K562 (cell line): ENCODE measurements around the gene RASL10B. TPM values are rescaled to one million over a fixed set of nuclear protein-coding genes. Genes with fewer than 3 reads are reported as not detected.

Experiments used
- ATAC-seq: fragments of 200-7000 bp; cut with Tn5 transposase; 3 replicates; pipeline ENCODE4 v1.9.1; 2020; ENCODE audit warnings: moderate library complexity
- BruUV-seq: library from RNA; stranded (reverse); fragments of 400-500 nt; replicated peaks from 2 replicates; lab custom pipeline; 2021; lab: Mats Ljungman, UMichigan
- CTCF ChIA-PET: fragments of 300-600 bp; formaldehyde crosslinking; extraction: SDS; loops from one replicate; lab custom pipeline; 2021; ENCODE audit warnings: low intra/inter-chr PET ratio; lab: Yijun Ruan, JAX
- POLR2A ChIA-PET: fragments of 300-600, 350-650 bp; sonication (Branson Sonifier 250); formaldehyde crosslinking; extraction: SDS; loops from one replicate; lab custom pipeline; 2021; ENCODE audit warnings: antibody characterized with exemption, inconsistent platforms; lab: Yijun Ruan, JAX
- DNase-seq, 4 experiments: peaks; one replicate each; pipeline versions ENCODE4 v3.0.0 to v3.0.0-alpha.2; 2011 to 2018; ENCODE audit warnings: low spot score in 3 of 4, mixed read lengths in 3 of 4; ENCODE audit errors: extremely low read depth in 1 of 4
- FAIRE-seq: peaks from 2 replicates; lab custom pipeline; 2011; peaks lifted over from hg19 to GRCh38; lab: Jason Lieb, UNC
- H2AFZ ChIP-seq: 2 replicates; pipeline ENCODE4 v1.6.0; 2011; ENCODE audit warnings: low read depth, low read length, control low read depth, inconsistent platforms
- H3K27ac ChIP-seq: fragments of 200-600 bp; 3 replicates; pipeline ENCODE4 v1.8.0; 2011; ENCODE audit warnings: low read depth, mild to moderate bottlenecking, control low read depth, inconsistent platforms, low read length, moderate library complexity, mixed read lengths; ENCODE audit errors: extremely low read depth
- H3K27me3 ChIP-seq, 2 experiments: fragments of 300-600 bp in 1 of 2; 2 replicates in 1 of 2; 3 replicates in 1 of 2; pipeline versions ENCODE4 v1.6.0 to v1.8.0; 2011; ENCODE audit warnings: inconsistent platforms in 2 of 2, low read length in 2 of 2, mild to moderate bottlenecking in 1 of 2, mixed read lengths in 1 of 2, moderate library complexity in 1 of 2; ENCODE audit not compliant: control insufficient read depth in 2 of 2, insufficient read depth in 2 of 2
- H3K36me3 ChIP-seq: fragments of 300-600 bp; 3 replicates; pipeline ENCODE4 v1.8.0; 2011; ENCODE audit warnings: mild to moderate bottlenecking, low read length, inconsistent platforms; ENCODE audit not compliant: control insufficient read depth, insufficient read depth
- H3K4me1 ChIP-seq, 2 experiments: fragments of 200-600 bp in 1 of 2; replicated peaks in 1 of 2; 2 replicates in 1 of 2; 3 replicates in 1 of 2; pipeline versions ENCODE4 v1.5.1 to v1.8.0; 2011; ENCODE audit warnings: inconsistent platforms in 2 of 2, low read length in 2 of 2, mild to moderate bottlenecking in 1 of 2, mixed read lengths in 1 of 2, moderate library complexity in 1 of 2; ENCODE audit not compliant: control insufficient read depth in 2 of 2, insufficient read depth in 2 of 2
- H3K4me2 ChIP-seq: 2 replicates; pipeline ENCODE4 v1.6.1; 2011; ENCODE audit warnings: low read length, control low read depth, inconsistent platforms, mixed read lengths; ENCODE audit not compliant: insufficient read depth
- H3K4me3 ChIP-seq: fragments of 200-600 bp; sonication (generic), shearing (Covaris generic); 2 replicates; pipeline ENCODE4 v1.5.1; 2016; ENCODE audit warnings: control low read depth, inconsistent platforms
- H3K79me2 ChIP-seq: fragments of 200-600 bp; 3 replicates; pipeline ENCODE4 v1.8.0; 2011; ENCODE audit warnings: low read length, inconsistent platforms; ENCODE audit not compliant: control insufficient read depth, insufficient read depth
- H3K9ac ChIP-seq, 2 experiments: 2 replicates each; pipeline versions ENCODE4 v1.6.0 to v1.6.1; 2011; ENCODE audit warnings: low read depth in 2 of 2, low read length in 2 of 2, control low read depth in 1 of 2, inconsistent platforms in 1 of 2, mild to moderate bottlenecking in 1 of 2, mixed read lengths in 1 of 2; ENCODE audit not compliant: insufficient read depth in 1 of 2
- H3K9me1 ChIP-seq: one replicate; pipeline ENCODE4 v1.6.0; 2011; ENCODE audit warnings: inconsistent platforms, mild to moderate bottlenecking, low read length, moderate library complexity; ENCODE audit not compliant: control insufficient read depth, insufficient read depth
- H3K9me3 ChIP-seq: replicated peaks from 2 replicates; pipeline ENCODE4 v1.5.1; 2011; ENCODE audit warnings: low read depth, low read length, inconsistent platforms; ENCODE audit not compliant: control insufficient read depth, insufficient read depth
- H4K20me1 ChIP-seq: replicated peaks from 2 replicates; pipeline ENCODE4 v1.6.1; 2011; ENCODE audit warnings: low read length, inconsistent platforms, mixed read lengths; ENCODE audit not compliant: control insufficient read depth, insufficient read depth
- HDGF ChIP-seq: fragments of 450-650 bp; IDR thresholded peaks from 2 replicates; pipeline ENCODE4 v1.6.1; 2016
- KLF10 ChIP-seq: fragments of 250-450 bp; sonication (Bioruptor Pico); IDR thresholded peaks from 2 replicates; pipeline ENCODE4 v1.6.1; 2021; ENCODE audit warnings: matching md5 sums
- NR2C2 ChIP-seq, 2 experiments: fragments of 200-800 bp in 1 of 2; sonication (Bioruptor generic) in 1 of 2; sonication (generic) in 1 of 2; formaldehyde crosslinking in 1 of 2; IDR thresholded peaks; 2 replicates each; pipeline versions ENCODE4 v1.6.1 to v1.8.0; 2016 to 2022; ENCODE audit warnings: mild to moderate bottlenecking in 1 of 2, missing compliant biosample characterization in 1 of 2, missing genetic modification characterization in 1 of 2, missing genetic modification reagents in 1 of 2
- RBBP5 ChIP-seq: fragments of 200-600 bp; sonication (generic); IDR thresholded peaks from 2 replicates; pipeline ENCODE4 v1.6.1; 2012; ENCODE audit warnings: borderline replicate concordance, mild to moderate bottlenecking, low read length, control low read depth, inconsistent platforms; ENCODE audit not compliant: insufficient read depth, poor library complexity, severe bottlenecking
- SRSF7 ChIP-seq: fragments of 200-400 bp; formaldehyde crosslinking; optimal IDR thresholded peaks from 2 replicates; pipeline ENCODE3; 2017; ENCODE audit warnings: mild to moderate bottlenecking, low read depth, low read length
- ZEB2 ChIP-seq: fragments of 450-650 bp; IDR thresholded peaks from 2 replicates; pipeline ENCODE4 v1.6.1; 2016
- ZNF146 ChIP-seq: IDR thresholded peaks from one replicate; pipeline ENCODE4 v1.6.1; 2018; ENCODE audit warnings: missing compliant biosample characterization; ENCODE audit not compliant: unreplicated experiment
- WGBS: fragments of 100-300 bp; shearing (Covaris generic); methylation state at CpG from one replicate; pipeline ENCODE4 v1.1.6; 2016; ENCODE audit warnings: low coverage, mixed read lengths; ENCODE audit not compliant: insufficient coverage; ENCODE audit errors: missing lambda C conversion rate; 5-methylcytosine and 5-hydroxymethylcytosine counted together
- in situ Hi-C: fragments of 300-500 bp; cut with MboI; formaldehyde crosslinking; loops from 4 replicates; pipeline ENCODE4 v1.15.0; 2018; ENCODE audit warnings: inconsistent platforms, mixed read lengths
- intact Hi-C: fragments of 100-400 bp; cut with micrococcal nuclease; formaldehyde crosslinking; loops from 2 replicates; pipeline ENCODE4 v1.14.2; 2022
- polyA plus RNA-seq, 8 experiments: library from polyadenylated mRNA; depleted of rRNA in 4 of 8; stranded (reverse) in 5 of 8; unstranded in 3 of 8; fragments of >200 nt; fragmentation: Nextera tagmentation in 2 of 8; fragmentation: Illumina TruSeq in 1 of 8; extraction: Ambion mirVana in 2 of 8; extraction: Trizol in 1 of 8; gene quantifications; 2 replicates each; pipeline versions ENCODE4 v1.2.1 to v1.2.3, GENCODE V29; 2011 to 2014; ENCODE audit warnings: inconsistent platforms in 1 of 8, missing spikeins in 1 of 8
- total RNA-seq, 7 experiments: library from RNA; depleted of rRNA in 6 of 7; stranded (reverse); fragments of >200 nt in 6 of 7; fragmentation: Illumina TruSeq in 2 of 7; extraction: Trizol in 2 of 7; gene quantifications; 2 replicates each; pipeline versions ENCODE4 v1.2.1 to v1.2.3, GENCODE V29; 2011 to 2021; ENCODE audit warnings: low replicate concordance in 1 of 7
- TF ChIP-seq, protein P1 (sequence below): fragments of 450-650 bp; IDR thresholded peaks from 2 replicates; pipeline ENCODE4 v1.6.1; 2016; ENCODE audit warnings: low read depth, mild to moderate bottlenecking, moderate library complexity
- TF ChIP-seq, protein P2 (sequence below): sonication (generic); formaldehyde crosslinking; IDR thresholded peaks from 2 replicates; pipeline ENCODE4 v1.5.0; 2020; ENCODE audit warnings: missing genetic modification reagents
- TF ChIP-seq, protein P3 (sequence below), 2 experiments: fragments of 450-650 bp in 1 of 2; sonication (generic) in 1 of 2; formaldehyde crosslinking; conservative IDR thresholded peaks; 2 replicates each; pipeline versions ENCODE4 v1.4.0 to v1.8.1; 2020 to 2022; ENCODE audit warnings: mild to moderate bottlenecking in 1 of 2, missing genetic modification reagents in 1 of 2
- TF ChIP-seq, protein P4 (sequence below): sonication (generic); formaldehyde crosslinking; IDR thresholded peaks from 2 replicates; pipeline ENCODE4 v1.8.0; 2022; ENCODE audit warnings: mild to moderate bottlenecking, missing genetic modification reagents

The RASL10B gene
- total and polyA plus RNA-seq, 9 of the 15 experiments (the other 6 are each of a cell fraction or from before 2014, with no cell fraction given): 0.04 to 0.31 (median 0.14) TPM; not detected in 2

DNA sequence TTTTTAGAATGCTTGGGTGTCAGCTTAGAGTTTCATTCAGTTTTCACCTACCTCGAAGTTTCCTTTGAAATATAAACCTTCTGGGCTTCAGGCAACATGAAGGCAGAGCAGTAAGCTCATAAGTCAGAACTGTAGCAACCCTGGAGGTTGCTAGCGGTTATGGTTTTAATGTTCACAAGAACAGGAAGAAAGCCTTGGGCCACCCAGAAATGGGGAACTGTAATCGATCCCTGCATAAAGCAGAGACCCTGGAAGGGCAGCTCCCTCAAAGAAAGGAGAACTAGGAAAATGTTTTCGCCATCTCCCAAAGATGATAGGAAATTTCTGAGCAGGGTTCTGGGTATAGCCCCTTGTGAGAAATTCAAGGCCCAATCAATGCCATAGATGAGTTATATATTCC, 47.8 kb upstream of the RASL10B start:
- WGBS: 96% methylated on average over 4 of the region's 4 CpGs
- Histone ChIP-seq H3K9ac (no peak overlapping the region), H3K79me2 (no peaks in the 10 kb centered on the region), H3K9me3 (no peaks in the 10 kb centered on the region), H3K4me3 (no peak overlapping the region), H3K4me2 (no peak overlapping the region), H3K9me1 (no peaks in the 10 kb centered on the region), H4K20me1 (no peaks in the 10 kb centered on the region), H3K27me3 (no peaks in the 10 kb centered on the region), H3K36me3 (peaks cover 93% of the 10 kb centered on the region), H2AFZ (no peak overlapping the region), H3K27ac (no peak overlapping the region), H3K4me1 (no peaks in the 10 kb centered on the region)
- CTCF ChIA-PET: no interaction called here
- no TSS peak for BruUV-seq
- in situ Hi-C loops: no loop called here
- FAIRE-seq (no peak), DNase-seq (no peak), ATAC-seq (no peak)
- intact Hi-C loops: no loop called here
- POLR2A ChIA-PET: interaction anchor here (0.7 to 1.4 kb wide), 4 partner anchors 9 to 31 kb away, joined by 3 to 5 read pairs (median 4); no protein-coding TSS in a partner anchor
- TF ChIP-seq SRSF7 (no peak), HDGF (no peak), NR2C2 (CRISPR knock-in tag; IDR thresholded peaks at IDR 0.05) (no peak), NR2C2 (tag; IDR thresholded peaks at IDR 0.05) (no peak), KLF10 (CRISPR knock-in tag) (no peak), ZNF146 (CRISPR knock-in tag) (no peak), ZEB2 (no peak), RBBP5 (no peak)
- TF ChIP-seq, protein P1, sequence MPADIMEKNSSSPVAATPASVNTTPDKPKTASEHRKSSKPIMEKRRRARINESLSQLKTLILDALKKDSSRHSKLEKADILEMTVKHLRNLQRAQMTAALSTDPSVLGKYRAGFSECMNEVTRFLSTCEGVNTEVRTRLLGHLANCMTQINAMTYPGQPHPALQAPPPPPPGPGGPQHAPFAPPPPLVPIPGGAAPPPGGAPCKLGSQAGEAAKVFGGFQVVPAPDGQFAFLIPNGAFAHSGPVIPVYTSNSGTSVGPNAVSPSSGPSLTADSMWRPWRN: no peak
- TF ChIP-seq, protein P2, sequence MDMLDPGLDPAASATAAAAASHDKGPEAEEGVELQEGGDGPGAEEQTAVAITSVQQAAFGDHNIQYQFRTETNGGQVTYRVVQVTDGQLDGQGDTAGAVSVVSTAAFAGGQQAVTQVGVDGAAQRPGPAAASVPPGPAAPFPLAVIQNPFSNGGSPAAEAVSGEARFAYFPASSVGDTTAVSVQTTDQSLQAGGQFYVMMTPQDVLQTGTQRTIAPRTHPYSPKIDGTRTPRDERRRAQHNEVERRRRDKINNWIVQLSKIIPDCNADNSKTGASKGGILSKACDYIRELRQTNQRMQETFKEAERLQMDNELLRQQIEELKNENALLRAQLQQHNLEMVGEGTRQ (CRISPR knock-in tag): no peak
- TF ChIP-seq, protein P3, sequence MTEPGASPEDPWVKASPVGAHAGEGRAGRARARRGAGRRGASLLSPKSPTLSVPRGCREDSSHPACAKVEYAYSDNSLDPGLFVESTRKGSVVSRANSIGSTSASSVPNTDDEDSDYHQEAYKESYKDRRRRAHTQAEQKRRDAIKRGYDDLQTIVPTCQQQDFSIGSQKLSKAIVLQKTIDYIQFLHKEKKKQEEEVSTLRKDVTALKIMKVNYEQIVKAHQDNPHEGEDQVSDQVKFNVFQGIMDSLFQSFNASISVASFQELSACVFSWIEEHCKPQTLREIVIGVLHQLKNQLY (CRISPR knock-in tag; conservative IDR thresholded peaks at IDR 0.05): no peak
- TF ChIP-seq, protein P4, sequence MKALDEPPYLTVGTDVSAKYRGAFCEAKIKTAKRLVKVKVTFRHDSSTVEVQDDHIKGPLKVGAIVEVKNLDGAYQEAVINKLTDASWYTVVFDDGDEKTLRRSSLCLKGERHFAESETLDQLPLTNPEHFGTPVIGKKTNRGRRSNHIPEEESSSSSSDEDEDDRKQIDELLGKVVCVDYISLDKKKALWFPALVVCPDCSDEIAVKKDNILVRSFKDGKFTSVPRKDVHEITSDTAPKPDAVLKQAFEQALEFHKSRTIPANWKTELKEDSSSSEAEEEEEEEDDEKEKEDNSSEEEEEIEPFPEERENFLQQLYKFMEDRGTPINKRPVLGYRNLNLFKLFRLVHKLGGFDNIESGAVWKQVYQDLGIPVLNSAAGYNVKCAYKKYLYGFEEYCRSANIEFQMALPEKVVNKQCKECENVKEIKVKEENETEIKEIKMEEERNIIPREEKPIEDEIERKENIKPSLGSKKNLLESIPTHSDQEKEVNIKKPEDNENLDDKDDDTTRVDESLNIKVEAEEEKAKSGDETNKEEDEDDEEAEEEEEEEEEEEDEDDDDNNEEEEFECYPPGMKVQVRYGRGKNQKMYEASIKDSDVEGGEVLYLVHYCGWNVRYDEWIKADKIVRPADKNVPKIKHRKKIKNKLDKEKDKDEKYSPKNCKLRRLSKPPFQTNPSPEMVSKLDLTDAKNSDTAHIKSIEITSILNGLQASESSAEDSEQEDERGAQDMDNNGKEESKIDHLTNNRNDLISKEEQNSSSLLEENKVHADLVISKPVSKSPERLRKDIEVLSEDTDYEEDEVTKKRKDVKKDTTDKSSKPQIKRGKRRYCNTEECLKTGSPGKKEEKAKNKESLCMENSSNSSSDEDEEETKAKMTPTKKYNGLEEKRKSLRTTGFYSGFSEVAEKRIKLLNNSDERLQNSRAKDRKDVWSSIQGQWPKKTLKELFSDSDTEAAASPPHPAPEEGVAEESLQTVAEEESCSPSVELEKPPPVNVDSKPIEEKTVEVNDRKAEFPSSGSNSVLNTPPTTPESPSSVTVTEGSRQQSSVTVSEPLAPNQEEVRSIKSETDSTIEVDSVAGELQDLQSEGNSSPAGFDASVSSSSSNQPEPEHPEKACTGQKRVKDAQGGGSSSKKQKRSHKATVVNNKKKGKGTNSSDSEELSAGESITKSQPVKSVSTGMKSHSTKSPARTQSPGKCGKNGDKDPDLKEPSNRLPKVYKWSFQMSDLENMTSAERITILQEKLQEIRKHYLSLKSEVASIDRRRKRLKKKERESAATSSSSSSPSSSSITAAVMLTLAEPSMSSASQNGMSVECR (CRISPR knock-in tag): no peak
